T-cell (primary cell): Measurements from ENCODE around the gene NCOA5. TPM values are rescaled to one million over a fixed set of nuclear protein-coding genes. Genes with fewer than 3 reads are reported as not detected.

Experiments
- ATAC-seq, 4 experiments: fragments of 200-7000 bp in 3 of 4; fragments of 150-1000 bp in 1 of 4; cut with Tn5 transposase; replicated peaks in 1 of 4; 1 replicate in 3 of 4; 2 replicates in 1 of 4; pipeline ENCODE4 v1.10.0; 2021; ENCODE audit warnings: moderate library complexity in 3 of 4, mild to moderate bottlenecking in 2 of 4, moderate number of reproducible peaks in 1 of 4
- CTCF ChIA-PET, 2 donors: fragments of 300-600 bp; sonication (Branson Sonifier 250); formaldehyde crosslinking; loops; one replicate each; lab custom pipeline; 2022; ENCODE audit warnings: antibody characterized with exemption in 2 of 2; lab: Charles Lee
- POLR2A ChIA-PET, 2 donors: fragments of 300-600 bp; sonication (Branson Sonifier 250); formaldehyde crosslinking; loops; one replicate each; lab custom pipeline; 2022; ENCODE audit warnings: antibody characterized with exemption in 2 of 2; lab: Charles Lee
- DNase-seq, 35 experiments: peaks; one replicate each; pipeline versions ENCODE4 v3.0.0 to v3.0.0-alpha.2; 2013 to 2023
- H3K27ac ChIP-seq: one replicate; pipeline ENCODE4 v1.5.1; 2013; ENCODE audit warnings: low read length
- H3K27me3 ChIP-seq, 2 experiments: replicated peaks in 1 of 2; 1 replicate in 1 of 2; 2 replicates in 1 of 2; pipeline versions ENCODE4 v1.6.1 to v1.7.0; 2013; ENCODE audit warnings: low read length in 1 of 2, mixed read lengths in 1 of 2; ENCODE audit not compliant: control insufficient read depth in 2 of 2, insufficient read depth in 2 of 2; ENCODE audit errors: extremely low read depth in 1 of 2
- H3K36me3 ChIP-seq, 2 donors: 1 replicate in 1 of 2; 2 replicates in 1 of 2; pipeline versions ENCODE4 v1.6.1 to v1.7.0; 2013; ENCODE audit warnings: low read length in 1 of 2; ENCODE audit not compliant: control insufficient read depth in 2 of 2, insufficient read depth in 1 of 2; ENCODE audit errors: extremely low read depth in 1 of 2
- H3K4me1 ChIP-seq, 2 experiments: 1 replicate in 1 of 2; 2 replicates in 1 of 2; pipeline versions ENCODE4 v1.6.1 to v1.7.0; 2013; ENCODE audit warnings: low read length in 2 of 2, mixed read lengths in 1 of 2; ENCODE audit not compliant: insufficient read depth in 2 of 2, control insufficient read depth in 1 of 2; ENCODE audit errors: extremely low read depth in 1 of 2
- H3K4me3 ChIP-seq, 2 donors: 1 replicate in 1 of 2; 2 replicates in 1 of 2; pipeline versions ENCODE4 v1.5.1 to v1.7.0; 2013; ENCODE audit warnings: mild to moderate bottlenecking in 2 of 2, low read length in 1 of 2, moderate library complexity in 1 of 2; ENCODE audit not compliant: control insufficient read depth in 1 of 2; ENCODE audit errors: extremely low read depth in 1 of 2
- H3K9me3 ChIP-seq: 2 replicates; pipeline ENCODE4 v1.7.0; 2013
- H3K27ac Mint-ChIP-seq, 2 donors: one replicate each; pipeline ENCODE4 v1.8.0; 2020 to 2021; ENCODE audit warnings: mild to moderate bottlenecking in 2 of 2, mixed read lengths in 2 of 2
- H3K27me3 Mint-ChIP-seq, 2 donors: one replicate each; pipeline ENCODE4 v1.8.0; 2021 to 2022; ENCODE audit warnings: mixed read lengths in 2 of 2
- H3K36me3 Mint-ChIP-seq: one replicate; pipeline ENCODE4 v1.8.0; 2021; ENCODE audit warnings: mixed read lengths
- H3K4me1 Mint-ChIP-seq, 3 donors: one replicate each; pipeline ENCODE4 v1.8.0; 2020 to 2022; ENCODE audit warnings: mixed read lengths in 3 of 3, mild to moderate bottlenecking in 1 of 3
- H3K4me3 Mint-ChIP-seq, 3 donors: one replicate each; pipeline ENCODE4 v1.8.0; 2020 to 2022; ENCODE audit warnings: mild to moderate bottlenecking in 3 of 3, mixed read lengths in 3 of 3, moderate library complexity in 3 of 3
- H3K9me3 Mint-ChIP-seq, 3 donors: one replicate each; pipeline ENCODE4 v1.8.0; 2020 to 2022; ENCODE audit warnings: mixed read lengths in 3 of 3
- WGBS: methylation state at CpG from one replicate; pipeline ENCODE4 v1.1.5; 2013; ENCODE audit warnings: missing lambda C conversion rate; ENCODE audit not compliant: insufficient coverage; 5-methylcytosine and 5-hydroxymethylcytosine counted together
- total RNA-seq, 35 experiments: library from RNA in 6 of 35; stranded (reverse) in 6 of 35; fragments of 120-200 nt in 1 of 35; gene quantifications; one replicate each; pipeline versions ENCODE4 v1.2.1 to v1.2.4 and lab custom pipeline; 2013 to 2026

NCOA5 gene
- total RNA-seq, 5 donors from 2014 or later (not counting 1 experiment from before 2014, with no cell fraction given) = 21.0 to 43.1 (median 39.7) TPM

- 61% methylated on average over 2 of the region's 2 CpGs for WGBS
- DNase-seq (no peak), ATAC-seq (no peak)
- H3K9me3 ChIP-seq = no peaks in the 10 kb centered on the region
- Mint-ChIP-seq H3K4me3 (no peak overlapping the region), H3K27me3 (peaks cover under 1 to 3% of the 10 kb centered on the region in 2 donors), H3K27ac (peak overlapping the region in 1 of 2 donors; percentile 56), H3K9me3 (no peaks in the 10 kb centered on the region), H3K36me3 (peaks cover 16% of the 10 kb centered on the region), H3K4me1 (peaks cover 21 to 25% (median 21%) of the 10 kb centered on the region in 3 donors)
- no peak overlapping the region for H3K4me3 ChIP-seq
- no peak overlapping the region for H3K27ac ChIP-seq
- ChIA-PET CTCF (no interaction called here), POLR2A (no interaction called here)
- H3K27me3 ChIP-seq = peaks cover 0 to 18% of the 10 kb centered on the region in 2 experiments
- H3K4me1 ChIP-seq = peaks cover 0 to 22% of the 10 kb centered on the region in 2 experiments
- no peaks in the 10 kb centered on the region for H3K36me3 ChIP-seq
Measured at GRCh38 chr20:46121184-46121930, 31.6 kb upstream of the NCOA5 start.

DNA sequence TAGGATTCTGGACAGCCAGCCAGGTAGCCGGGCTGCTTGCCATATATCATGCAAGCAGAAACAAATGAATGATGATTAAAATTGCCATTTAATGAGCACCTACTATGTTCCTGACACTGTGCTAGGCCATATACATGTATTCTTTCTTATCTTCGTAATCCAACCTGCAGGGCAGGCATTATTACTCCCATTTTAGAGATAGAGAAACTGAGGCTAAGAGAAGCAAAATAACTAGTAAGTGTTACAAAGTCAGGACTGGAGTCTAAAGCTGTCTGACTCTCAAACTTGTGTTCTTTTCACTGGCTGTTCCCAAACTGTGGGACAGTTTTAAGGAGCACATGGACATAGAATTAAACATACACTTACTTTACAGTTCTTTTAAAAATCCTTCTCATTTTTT is 30.4 kb upstream of the NCOA5 start:
- peaks cover 7 to 10% of the 10 kb centered on the region in 2 donors for H3K27me3 Mint-ChIP-seq
- H3K27ac ChIP-seq = no peak overlapping the region

DNA sequence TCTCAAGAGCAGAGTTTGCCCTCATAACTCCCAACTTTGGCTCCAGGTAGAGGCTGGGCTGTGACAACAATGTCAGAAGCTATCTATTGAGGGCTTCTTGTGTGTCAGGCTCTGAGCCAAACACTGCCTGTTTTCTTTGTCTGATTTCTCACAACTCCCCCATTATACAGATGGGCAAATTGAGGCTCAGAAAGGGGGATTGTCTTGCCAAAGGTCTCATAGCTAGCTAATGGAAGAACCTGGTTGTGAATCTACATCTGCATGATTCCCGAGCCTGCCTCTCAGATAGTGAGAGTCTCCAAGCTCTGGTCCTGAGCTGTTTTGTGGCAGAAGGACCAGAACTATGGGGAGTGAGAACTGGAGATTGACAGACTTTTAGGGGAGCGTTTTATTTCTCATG is 29.8 kb upstream of the NCOA5 start:
- no peak for ATAC-seq
- Histone ChIP-seq H3K27me3 (peaks cover 0 to 18% of the 10 kb centered on the region in 2 experiments), H3K4me1 (peaks cover 0 to 22% of the 10 kb centered on the region in 2 experiments), H3K36me3 (no peaks in the 10 kb centered on the region), H3K27ac (no peak overlapping the region), H3K4me3 (no peak overlapping the region), H3K9me3 (no peaks in the 10 kb centered on the region)
- peaks cover 21 to 25% (median 21%) of the 10 kb centered on the region in 3 donors for H3K4me1 Mint-ChIP-seq
- no peak for DNase-seq
- peak overlapping the region; percentile 39 to 55 for H3K27ac Mint-ChIP-seq
- POLR2A ChIA-PET = no interaction called here
- peaks cover 12% of the 10 kb centered on the region for H3K36me3 Mint-ChIP-seq
- CTCF ChIA-PET = no interaction called here
- peaks cover 7 to 10% of the 10 kb centered on the region in 2 donors for H3K27me3 Mint-ChIP-seq
- WGBS = 94% methylated on average over 2 of the region's 2 CpGs
- H3K9me3 Mint-ChIP-seq = no peaks in the 10 kb centered on the region
- H3K4me3 Mint-ChIP-seq = peak overlapping the region in 1 of 3 donors; percentile 93

More for the DNA sequence above, 30.4 kb upstream of the NCOA5 start:
- H3K9me3 Mint-ChIP-seq = no peaks in the 10 kb centered on the region
- H3K4me1 Mint-ChIP-seq = peaks cover 21 to 25% (median 21%) of the 10 kb centered on the region in 3 donors
- POLR2A ChIA-PET = no interaction called here
- Histone ChIP-seq H3K9me3 (no peaks in the 10 kb centered on the region), H3K4me1 (peaks cover 0 to 22% of the 10 kb centered on the region in 2 experiments), H3K36me3 (no peaks in the 10 kb centered on the region), H3K4me3 (no peak overlapping the region), H3K27me3 (peaks cover 0 to 18% of the 10 kb centered on the region in 2 experiments)
- no CpG with 5 or more reads among the region's 2 CpGs for WGBS
- no peak for ATAC-seq
- no peak for DNase-seq
- H3K27ac Mint-ChIP-seq = peak overlapping the region; percentile 36 to 55
- peak overlapping the region in 1 of 3 donors; percentile 93 for H3K4me3 Mint-ChIP-seq
- peaks cover 12% of the 10 kb centered on the region for H3K36me3 Mint-ChIP-seq
- CTCF ChIA-PET = no interaction called here

GRCh38 chr20:46119028-46119546 is 29.3 kb upstream of the NCOA5 start:
- WGBS = no CpG with 5 or more reads among the region's 2 CpGs
- H3K4me1 Mint-ChIP-seq = peaks cover 21 to 25% (median 21%) of the 10 kb centered on the region in 3 donors
- peak overlapping the region; percentile 60 for H3K27ac ChIP-seq
- peaks cover 7 to 13% of the 10 kb centered on the region in 2 donors for H3K27me3 Mint-ChIP-seq
- H3K36me3 ChIP-seq = no peaks in the 10 kb centered on the region
- peak overlapping the region in 1 of 2 donors; percentile 66 for H3K4me3 ChIP-seq
- H3K9me3 Mint-ChIP-seq = no peaks in the 10 kb centered on the region
- peaks cover 0 to 22% of the 10 kb centered on the region in 2 experiments for H3K4me1 ChIP-seq
- H3K27ac Mint-ChIP-seq = peak overlapping the region; percentile 58 to 76
- peaks cover 0 to 18% of the 10 kb centered on the region in 2 experiments for H3K27me3 ChIP-seq
- peak overlapping the region; percentile 93 to 96 (median 93) for H3K4me3 Mint-ChIP-seq
- DNase-seq = peak in 1 of 35 experiments; percentile 9
- H3K36me3 Mint-ChIP-seq = peaks cover 9% of the 10 kb centered on the region
- H3K9me3 ChIP-seq = no peaks in the 10 kb centered on the region
- POLR2A ChIA-PET = no interaction called here
- CTCF ChIA-PET = interaction anchor here (0.7 to 1.1 kb wide), 2 partner anchors 150 to 195 kb away, joined by 3 read pairs; no protein-coding TSS in a partner anchor
- no peak for ATAC-seq

- H3K4me3 Mint-ChIP-seq = peak overlapping the region; percentile 93 to 96 (median 93)
- H3K27ac Mint-ChIP-seq = peak overlapping the region; percentile 58 to 76
- Histone ChIP-seq H3K27me3 (peaks cover 0 to 22% of the 10 kb centered on the region in 2 experiments), H3K9me3 (no peaks in the 10 kb centered on the region), H3K36me3 (no peaks in the 10 kb centered on the region), H3K4me3 (peak overlapping the region; percentile 49 to 66), H3K27ac (peak overlapping the region; percentile 60), H3K4me1 (peaks cover 0 to 22% of the 10 kb centered on the region in 2 experiments)
- H3K9me3 Mint-ChIP-seq = no peaks in the 10 kb centered on the region
- peaks cover 5% of the 10 kb centered on the region for H3K36me3 Mint-ChIP-seq
- peak in 5 of 35 experiments; percentile 5 to 22 (median 14) for DNase-seq
- WGBS = 22% methylated on average over 13 of the region's 15 CpGs
- ChIA-PET POLR2A (no interaction called here), CTCF (interaction anchor here (0.7 to 1.1 kb wide), 2 partner anchors 151 to 196 kb away, joined by 3 read pairs; no protein-coding TSS in a partner anchor)
- peak; percentile 48 to 61 (median 57) for ATAC-seq
- peaks cover 21 to 22% (median 21%) of the 10 kb centered on the region in 3 donors for H3K4me1 Mint-ChIP-seq
- H3K27me3 Mint-ChIP-seq = peaks cover 7 to 15% of the 10 kb centered on the region in 2 donors
Measured at GRCh38 chr20:46118481-46119020, 28.8 kb upstream of the NCOA5 start.
